HG03432 (cell line): ENCODE measurements around the gene FUBP1.
"Not testable (repeated sequence)": the region's sequence is repeated elsewhere in the genome, so short reads cannot be mapped to it uniquely, and the experiment has no call there.

Experiments
- ATAC-seq: cut with Tn5 transposase; IDR thresholded peaks from one replicate; pipeline ENCODE4 v1.9.1; 2021; ENCODE audit warnings: mild to moderate bottlenecking, moderate library complexity; ENCODE audit not compliant: unreplicated experiment

Gene FUBP1

GRCh38 chr1:77989744-77990143 is 10.9 kb upstream of the FUBP1 start:
- no peak for ATAC-seq

- no peak for ATAC-seq
Observed at GRCh38 chr1:77987919-77988318, 9.0 kb upstream of the FUBP1 start.

- no peak for ATAC-seq
Observed at GRCh38 chr1:77986810-77987209, 7.9 kb upstream of the FUBP1 start.

- ATAC-seq = no peak
Observed at GRCh38 chr1:77984629-77985028, 5.8 kb upstream of the FUBP1 start.

- ATAC-seq = no peak
Observed at GRCh38 chr1:77983997-77984355, 5.1 kb upstream of the FUBP1 start.

- not testable (repeated sequence) for ATAC-seq
Observed at GRCh38 chr1:77983352-77983996, 4.6 kb upstream of the FUBP1 start.

- ATAC-seq = peak; percentile 72
Observed at GRCh38 chr1:77978293-77978968, 441 bp downstream of the FUBP1 start.

GRCh38 chr1:77977989-77978292 is 931 bp downstream of the FUBP1 start:
- ATAC-seq = no peak

GRCh38 chr1:77976433-77977076 is 2.3 kb downstream of the FUBP1 start:
- no peak for ATAC-seq

- ATAC-seq = no peak
Observed at GRCh38 chr1:77975907-77976306, 3.0 kb downstream of the FUBP1 start.

GRCh38 chr1:77975386-77975785 is 3.5 kb downstream of the FUBP1 start:
- no peak for ATAC-seq

GRCh38 chr1:77972080-77972479 is 6.8 kb downstream of the FUBP1 start:
- no peak for ATAC-seq

GRCh38 chr1:77970192-77970591 is 8.7 kb downstream of the FUBP1 start:
- ATAC-seq = no peak

GRCh38 chr1:77966291-77966690 is 12.6 kb downstream of the FUBP1 start:
- ATAC-seq = no peak

GRCh38 chr1:77961392-77961791 is 17.5 kb downstream of the FUBP1 start:
- ATAC-seq = no peak

GRCh38 chr1:77958850-77959249 is 20.0 kb downstream of the FUBP1 start:
- no peak for ATAC-seq

GRCh38 chr1:77958391-77958790 is 20.5 kb downstream of the FUBP1 start:
- ATAC-seq = no peak

GRCh38 chr1:77956464-77956863 is 22.4 kb downstream of the FUBP1 start:
- no peak for ATAC-seq

GRCh38 chr1:77955709-77956108 is 23.2 kb downstream of the FUBP1 start:
- ATAC-seq = no peak

GRCh38 chr1:77954521-77954920 is 24.4 kb downstream of the FUBP1 start:
- no peak for ATAC-seq

GRCh38 chr1:77953907-77954306 is 25.0 kb downstream of the FUBP1 start:
- no peak for ATAC-seq

- ATAC-seq = no peak
Observed at GRCh38 chr1:77951328-77951727, 27.5 kb downstream of the FUBP1 start.

GRCh38 chr1:77950873-77951272 is 28.0 kb downstream of the FUBP1 start:
- ATAC-seq = peak; percentile 62
